Measurements from ENCODE around the gene SIKE1. TPM values are rescaled to one million over a fixed set of nuclear protein-coding genes. Genes with fewer than 3 reads are reported as not detected.
"Not testable (repeated sequence)": the region's sequence is repeated elsewhere in the genome, so short reads cannot be mapped to it uniquely, and the experiment has no call there.

The SIKE1 gene
- polyA plus RNA-seq, 2 of the 4 experiments (the other 2 are of a cell fraction) = 17.8 to 28.7 TPM

GRCh38 chr1:114803001-114803400, 22.5 kb upstream of the SIKE1 start (continued):
- TF ChIP-seq ELK1 (IDR thresholded peaks at IDR 0.05; ENCODE audit: low read depth, low read length) (no peak), POLR2AphosphoS2 (conservative IDR thresholded peaks at IDR 0.05; ENCODE audit: low read length) (no peak), ZNF302 (CRISPR knock-in tag; IDR thresholded peaks at IDR 0.05) (no peak), HOXB13 (CRISPR knock-in tag; IDR thresholded peaks at IDR 0.05; ENCODE audit: low read depth) (no peak)

GRCh38 chr1:114794038-114794437, 13.6 kb upstream of the SIKE1 start:
- H3K27ac ChIP-seq = no peak overlapping the region
- ATAC-seq (no peak), FAIRE-seq (no peak), DNase-seq (ENCODE audit: low read depth in 1 of 2, low spot score in 1 of 2) (no peak)
- WGBS (ENCODE audit: missing lambda C conversion rate) = 46% methylated on average over 2 of the region's 2 CpGs
- no peak for TF ChIP-seq HOXB13 (CRISPR knock-in tag; IDR thresholded peaks at IDR 0.05; ENCODE audit: low read depth)
- no peak for TF ChIP-seq KDM5A (IDR thresholded peaks at IDR 0.05)
- TF ChIP-seq JUN (IDR thresholded peaks at IDR 0.05) = no peak
- TF ChIP-seq MAFK (IDR thresholded peaks at IDR 0.05; ENCODE audit: partially characterized antibody) = no peak
- TF ChIP-seq REST (IDR thresholded peaks at IDR 0.05) = no peak
- no peak for TF ChIP-seq ATOH8 (CRISPR knock-in tag; IDR thresholded peaks at IDR 0.05; ENCODE audit: low read depth)
- TF ChIP-seq ESRRA (IDR thresholded peaks at IDR 0.05; ENCODE audit: borderline replicate concordance, low read length) = no peak
- TF ChIP-seq TFCP2L1 (CRISPR knock-in tag; IDR thresholded peaks at IDR 0.05) = no peak
- TF ChIP-seq RNF2 (IDR thresholded peaks at IDR 0.05; ENCODE audit: borderline replicate concordance, low read depth) = no peak
- no peak for TF ChIP-seq CBX2 (IDR thresholded peaks at IDR 0.05; ENCODE audit: borderline replicate concordance, low read depth)
- no peak for TF ChIP-seq PBX3 (IDR thresholded peaks at IDR 0.05)
- no peak for TF ChIP-seq TP53 (CRISPR knock-in tag; IDR thresholded peaks at IDR 0.05)
- TF ChIP-seq NFE2L2 (conservative IDR thresholded peaks at IDR 0.05; ENCODE audit: low read length) = no peak
- no peak for TF ChIP-seq RCOR1 (IDR thresholded peaks at IDR 0.05; ENCODE audit: low read depth, low read length)
- TF ChIP-seq EP300 (IDR thresholded peaks at IDR 0.05) = no peak
- no peak for TF ChIP-seq ZSCAN20 (CRISPR knock-in tag; IDR thresholded peaks at IDR 0.05)
- POLR2A ChIA-PET = no interaction called here
- H3K4me2 ChIP-seq = no peak overlapping the region
- no peaks in the 10 kb centered on the region for H3K4me1 ChIP-seq
- CTCF ChIA-PET = no interaction called here
- H3K9me3 ChIP-seq = no peaks in the 10 kb centered on the region
- H3K4me3 ChIP-seq = no peak overlapping the region

- FAIRE-seq; H3K4me1 ChIP-seq; H3K27ac ChIP-seq; CTCF ChIA-PET; POLR2A ChIA-PET; H3K9me3 ChIP-seq; H3K4me3 ChIP-seq; DNase-seq (ENCODE audit: low read depth in 1 of 2, low spot score in 1 of 2); H3K4me2 ChIP-seq; ATAC-seq: not testable (repeated sequence)
- WGBS (ENCODE audit: missing lambda C conversion rate) = 75% methylated on average over 9 of the region's 25 CpGs
Observed at GRCh38 chr1:114790581-114790980, 10.1 kb upstream of the SIKE1 start.

GRCh38 chr1:114786440-114786839, 6.0 kb upstream of the SIKE1 start:
- H3K4me2 ChIP-seq; H3K27ac ChIP-seq; H3K9me3 ChIP-seq; FAIRE-seq; DNase-seq (ENCODE audit: low read depth in 1 of 2, low spot score in 1 of 2); POLR2A ChIA-PET; CTCF ChIA-PET; ATAC-seq; H3K4me3 ChIP-seq; H3K4me1 ChIP-seq: not testable (repeated sequence)
- 10% methylated on average over 1 of the region's 1 CpG for WGBS (ENCODE audit: missing lambda C conversion rate)

All from A549 (cell line).